GM12878 (cell line): ENCODE data around the gene IL27RA. TPM values are rescaled to one million over a fixed set of nuclear protein-coding genes. Genes with fewer than 3 reads are reported as not detected.

Source experiments
- ATAC-seq: fragments of 200-7000 bp; cut with Tn5 transposase; 3 replicates; pipeline ENCODE4 v1.9.1; 2020; ENCODE audit warnings: mild to moderate bottlenecking, moderate library complexity
- BruUV-seq: library from RNA; stranded (reverse); fragments of 400-500 nt; replicated peaks from 2 replicates; lab custom pipeline; 2021; lab: Mats Ljungman, UMichigan
- CTCF ChIA-PET: fragments of 300-600 bp; sonication (Branson Sonifier 250); formaldehyde crosslinking; extraction: SDS; loops from one replicate; lab custom pipeline; 2021; ENCODE audit warnings: inconsistent platforms; lab: Yijun Ruan, JAX
- POLR2A ChIA-PET: fragments of 350-600 bp; formaldehyde crosslinking; extraction: SDS; loops from one replicate; lab custom pipeline; 2021; ENCODE audit warnings: inconsistent platforms; lab: Charles Lee
- RAD21 ChIA-PET: fragments of 300-600 bp; sonication (Branson Sonifier 250); formaldehyde crosslinking; loops from one replicate; lab custom pipeline; 2023; ENCODE audit warnings: antibody characterized with exemption; ENCODE audit not compliant: unreplicated experiment; lab: Charles Lee
- SMC1A ChIA-PET: fragments of 300-600 bp; sonication (Branson Sonifier 250); formaldehyde crosslinking; loops from one replicate; lab custom pipeline; 2023; ENCODE audit not compliant: unreplicated experiment, uncharacterized antibody; lab: Charles Lee
- DNase-seq: peaks from one replicate; pipeline ENCODE4 v3.0.0-alpha.2; 2011; ENCODE audit warnings: low read depth, low spot score
- FAIRE-seq: peaks from 3 replicates; lab custom pipeline; 2011; peaks lifted over from hg19 to GRCh38; lab: Jason Lieb, UNC
- H2AFZ ChIP-seq: 2 replicates; pipeline ENCODE4 v1.6.0; 2011; ENCODE audit warnings: low read depth, low read length, control low read depth; ENCODE audit not compliant: control insufficient read depth
- H3K27ac ChIP-seq: 2 replicates; pipeline ENCODE4 v1.5.1; 2011; ENCODE audit warnings: control low read depth; ENCODE audit not compliant: control insufficient read depth, insufficient read depth
- H3K27me3 ChIP-seq, 2 experiments: replicated peaks in 1 of 2; 2 replicates each; pipeline versions ENCODE4 v1.6.0 to v1.6.1; 2011; ENCODE audit warnings: low read length in 1 of 2; ENCODE audit not compliant: control insufficient read depth in 2 of 2, insufficient read depth in 2 of 2
- H3K36me3 ChIP-seq, 2 experiments: 2 replicates each; pipeline ENCODE4 v1.5.1; 2011; ENCODE audit warnings: low read length in 1 of 2; ENCODE audit not compliant: control insufficient read depth in 2 of 2, insufficient read depth in 2 of 2
- H3K4me1 ChIP-seq: 2 replicates; pipeline ENCODE4 v1.6.1; 2011; ENCODE audit warnings: mild to moderate bottlenecking, low read length, moderate library complexity, mixed read lengths; ENCODE audit not compliant: control insufficient read depth, insufficient read depth
- H3K4me2 ChIP-seq: 2 replicates; pipeline ENCODE4 v1.6.0; 2011; ENCODE audit warnings: control low read depth; ENCODE audit not compliant: control insufficient read depth, insufficient read depth
- H3K4me3 ChIP-seq: fragments of 200-600 bp; sonication (generic); 2 replicates; pipeline ENCODE4 v1.5.1; 2016
- H3K79me2 ChIP-seq: 2 replicates; pipeline ENCODE4 v1.6.0; 2011; ENCODE audit warnings: low read length; ENCODE audit not compliant: control insufficient read depth, insufficient read depth
- H3K9ac ChIP-seq: 2 replicates; pipeline ENCODE4 v1.8.0; 2011; ENCODE audit warnings: low read length, control low read depth, mixed read lengths; ENCODE audit not compliant: control insufficient read depth, insufficient read depth
- H3K9me3 ChIP-seq: replicated peaks from 3 replicates; pipeline ENCODE4 v1.5.1; 2011; ENCODE audit warnings: mild to moderate bottlenecking, low read length; ENCODE audit not compliant: control insufficient read depth, insufficient read depth
- H4K20me1 ChIP-seq: 2 replicates; pipeline ENCODE4 v1.6.0; 2011; ENCODE audit not compliant: control insufficient read depth, insufficient read depth
- ATF3 ChIP-seq: IDR thresholded peaks from 2 replicates; pipeline ENCODE4 v1.6.1; 2011; ENCODE audit warnings: low read depth, mild to moderate bottlenecking, low read length, moderate library complexity, borderline replicate concordance; ENCODE audit errors: extremely low read depth
- BRCA1 ChIP-seq: IDR thresholded peaks from 2 replicates; pipeline ENCODE4 v1.6.1; 2011; ENCODE audit warnings: low read depth, low read length, improper control_type of control experiment
- E2F8 ChIP-seq: fragments of 450-650 bp; IDR thresholded peaks from 2 replicates; pipeline ENCODE4 v1.6.1; 2018; ENCODE audit warnings: mild to moderate bottlenecking, low read depth, moderate library complexity; ENCODE audit not compliant: partially characterized antibody
- NR2C2 ChIP-seq: IDR thresholded peaks from 2 replicates; pipeline ENCODE4 v1.6.1; 2011; ENCODE audit warnings: borderline replicate concordance, low read depth; ENCODE audit not compliant: control insufficient read depth, insufficient read length
- PBX3 ChIP-seq: IDR thresholded peaks from 2 replicates; pipeline ENCODE4 v1.6.1; 2011; ENCODE audit warnings: mild to moderate bottlenecking, low read depth, low read length, moderate library complexity; ENCODE audit not compliant: insufficient replicate concordance
- REST ChIP-seq: IDR thresholded peaks from 2 replicates; pipeline ENCODE4 v1.6.1; 2012; ENCODE audit warnings: mild to moderate bottlenecking, low read depth, low read length
- ZBTB11 ChIP-seq: fragments of 450-650 bp; formaldehyde crosslinking; IDR thresholded peaks from 2 replicates; pipeline ENCODE4 v1.5.0; 2022; ENCODE audit warnings: mild to moderate bottlenecking, missing genetic modification characterization
- WGBS: methylation state at CpG from one replicate; pipeline ENCODE4 v1.1.6; 2016; ENCODE audit warnings: low lambda C conversion rate; ENCODE audit not compliant: insufficient replicate concordance, insufficient coverage; ENCODE audit errors: missing lambda C conversion rate; 5-methylcytosine and 5-hydroxymethylcytosine counted together
- in situ Hi-C: fragments of 300-500 bp; cut with MboI; formaldehyde crosslinking; loops from 9 replicates; pipeline ENCODE4 v1.14.3; 2018; ENCODE audit warnings: mixed read lengths
- intact Hi-C: fragments of 100-400 bp; cut with micrococcal nuclease; formaldehyde crosslinking; loops from one replicate; pipeline ENCODE4 v1.14.2; 2022; ENCODE audit not compliant: unreplicated experiment
- polyA plus RNA-seq, 11 experiments: library from polyadenylated mRNA; depleted of rRNA in 4 of 11; unstranded in 6 of 11; stranded (reverse) in 5 of 11; fragments of >200 nt; fragmentation: Nextera tagmentation in 4 of 11; fragmentation: Illumina TruSeq in 1 of 11; extraction: Ambion mirVana in 4 of 11; extraction: Trizol in 1 of 11; gene quantifications; 1 replicate in 1 of 11; 2 replicates in 10 of 11; pipeline versions ENCODE4 v1.2.1 to v1.2.3, GENCODE V29; 2011 to 2016; ENCODE audit warnings: inconsistent platforms in 2 of 11, missing spikeins in 2 of 11, low read depth in 1 of 11
- total RNA-seq, 4 experiments: library from RNA; depleted of rRNA in 3 of 4; stranded (reverse); fragments of >200 nt in 3 of 4; fragmentation: Illumina TruSeq in 1 of 4; extraction: Trizol in 1 of 4; gene quantifications; 2 replicates each; pipeline versions ENCODE4 v1.2.1 to v1.2.3, GENCODE V29; 2013 to 2021

Gene IL27RA
- total and polyA plus RNA-seq, 10 of the 15 experiments (the other 5 are each of a cell fraction or from before 2014, with no cell fraction given), result 8.4 to 63.5 (median 41.2) TPM

GRCh38 chr19:13989487-13989886 lies 42.1 kb upstream of the IL27RA start (continued):
- no peak for TF ChIP-seq REST

- no TSS peak for BruUV-seq
- Histone ChIP-seq H2AFZ (no peak overlapping the region), H3K9me3 (no peaks in the 10 kb centered on the region), H3K27ac (no peak overlapping the region), H3K4me1 (peaks cover 26% of the 10 kb centered on the region), H3K27me3 (no peaks in the 10 kb centered on the region), H3K4me2 (no peak overlapping the region), H3K79me2 (no peaks in the 10 kb centered on the region), H3K9ac (no peak overlapping the region), H3K36me3 (peaks cover 0 to 3% of the 10 kb centered on the region in 2 experiments; a peak in 3 of 4 replicates), H3K4me3 (no peak overlapping the region), H4K20me1 (no peaks in the 10 kb centered on the region)
- CTCF ChIA-PET, result interaction anchor here (1.1 kb wide), 1 partner anchor 52 kb away, joined by 3 read pairs; no protein-coding TSS in a partner anchor
- FAIRE-seq, result no peak
- DNase-seq, result no peak
- POLR2A ChIA-PET, result interaction anchor here (0.7 to 6.5 kb wide), 3 partner anchors 9 to 42 kb away, joined by 3 to 49 read pairs (median 3); partner anchors contain the start of genes IL27RA and RFX1
- no peak for ATAC-seq
- in situ Hi-C loops (no loop called here), intact Hi-C loops (no loop called here)
- SMC1A ChIA-PET, result interaction anchor here (1.3 kb wide), 1 partner anchor 22 kb away, joined by 3 read pairs; no protein-coding TSS in a partner anchor
- RAD21 ChIA-PET, result no interaction called here
- WGBS, result 82% methylated on average over 8 of the region's 8 CpGs
- TF ChIP-seq NR2C2, result no peak
- no peak for TF ChIP-seq BRCA1
- TF ChIP-seq PBX3, result no peak
- no peak for TF ChIP-seq ZBTB11
- TF ChIP-seq ATF3, result no peak
- no peak for TF ChIP-seq E2F8
Observed at GRCh38 chr19:13990085-13990484, 41.5 kb upstream of the IL27RA start.
